ENCODE results near the gene NPLOC4.

- TF ChIP-seq, protein P1, sequence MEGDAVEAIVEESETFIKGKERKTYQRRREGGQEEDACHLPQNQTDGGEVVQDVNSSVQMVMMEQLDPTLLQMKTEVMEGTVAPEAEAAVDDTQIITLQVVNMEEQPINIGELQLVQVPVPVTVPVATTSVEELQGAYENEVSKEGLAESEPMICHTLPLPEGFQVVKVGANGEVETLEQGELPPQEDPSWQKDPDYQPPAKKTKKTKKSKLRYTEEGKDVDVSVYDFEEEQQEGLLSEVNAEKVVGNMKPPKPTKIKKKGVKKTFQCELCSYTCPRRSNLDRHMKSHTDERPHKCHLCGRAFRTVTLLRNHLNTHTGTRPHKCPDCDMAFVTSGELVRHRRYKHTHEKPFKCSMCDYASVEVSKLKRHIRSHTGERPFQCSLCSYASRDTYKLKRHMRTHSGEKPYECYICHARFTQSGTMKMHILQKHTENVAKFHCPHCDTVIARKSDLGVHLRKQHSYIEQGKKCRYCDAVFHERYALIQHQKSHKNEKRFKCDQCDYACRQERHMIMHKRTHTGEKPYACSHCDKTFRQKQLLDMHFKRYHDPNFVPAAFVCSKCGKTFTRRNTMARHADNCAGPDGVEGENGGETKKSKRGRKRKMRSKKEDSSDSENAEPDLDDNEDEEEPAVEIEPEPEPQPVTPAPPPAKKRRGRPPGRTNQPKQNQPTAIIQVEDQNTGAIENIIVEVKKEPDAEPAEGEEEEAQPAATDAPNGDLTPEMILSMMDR (IDR thresholded peaks at IDR 0.05), result no peak
- no peak for TF ChIP-seq EZH2 (IDR thresholded peaks at IDR 0.05; ENCODE audit: borderline replicate concordance, insufficient read depth, low read depth, low read length, poor library complexity, severe bottlenecking)
Measured at GRCh38 chr17:81676906-81677305, 40.0 kb upstream of the NPLOC4 start.
